ENCODE results near the gene GEMIN2.

DNA sequence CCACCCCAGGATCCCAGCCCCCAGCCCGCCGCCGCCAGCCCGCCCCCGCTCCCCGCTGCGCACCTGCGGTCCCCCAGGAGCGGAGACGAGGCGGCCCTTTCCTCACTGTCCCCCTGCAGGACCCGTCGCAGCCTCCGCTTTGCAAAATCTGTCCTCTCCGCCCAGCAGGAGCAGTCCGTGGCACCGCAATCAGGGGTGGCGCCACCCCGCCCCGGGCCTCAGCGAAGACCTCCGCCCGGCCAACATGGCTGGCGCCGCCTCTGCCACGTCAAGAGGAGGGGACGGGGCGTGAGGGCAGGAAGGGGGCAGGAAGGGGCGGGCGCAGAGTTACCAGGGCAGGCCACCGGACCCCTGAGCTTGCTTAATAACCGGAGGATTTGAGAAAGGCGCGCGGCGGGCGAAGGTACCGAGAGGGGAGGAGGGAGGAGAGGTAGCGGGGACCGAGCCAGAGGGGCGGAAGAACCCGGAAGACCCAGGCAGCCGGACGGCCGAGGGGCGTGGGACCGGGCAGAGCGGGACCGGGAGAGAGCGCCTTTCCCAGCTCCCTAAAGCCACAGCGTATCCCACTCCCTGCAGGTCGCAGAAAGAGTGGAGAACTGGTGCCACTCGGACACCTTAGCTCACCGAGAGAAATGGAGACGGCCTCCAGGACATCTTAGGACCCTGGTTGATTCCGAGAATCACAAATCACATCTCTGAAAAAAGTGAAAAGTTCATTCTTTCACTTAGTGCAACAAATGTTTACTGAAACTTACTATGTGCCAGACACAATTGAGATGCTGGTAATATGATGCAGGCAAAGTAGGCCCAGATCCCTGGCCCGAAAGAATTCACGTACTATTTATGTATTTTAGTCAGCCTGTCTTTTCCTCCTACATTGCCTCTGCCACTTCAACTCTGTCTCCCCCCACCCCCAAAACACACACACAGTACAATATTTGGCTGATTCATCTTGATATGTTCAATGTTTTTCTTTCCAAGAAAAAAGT lies 10.9 kb upstream of the GEMIN2 start, which contains the start of gene SEC23A:
- no peak for TF ChIP-seq EP300 (IDR thresholded peaks at IDR 0.05)
- TF ChIP-seq, protein P1, sequence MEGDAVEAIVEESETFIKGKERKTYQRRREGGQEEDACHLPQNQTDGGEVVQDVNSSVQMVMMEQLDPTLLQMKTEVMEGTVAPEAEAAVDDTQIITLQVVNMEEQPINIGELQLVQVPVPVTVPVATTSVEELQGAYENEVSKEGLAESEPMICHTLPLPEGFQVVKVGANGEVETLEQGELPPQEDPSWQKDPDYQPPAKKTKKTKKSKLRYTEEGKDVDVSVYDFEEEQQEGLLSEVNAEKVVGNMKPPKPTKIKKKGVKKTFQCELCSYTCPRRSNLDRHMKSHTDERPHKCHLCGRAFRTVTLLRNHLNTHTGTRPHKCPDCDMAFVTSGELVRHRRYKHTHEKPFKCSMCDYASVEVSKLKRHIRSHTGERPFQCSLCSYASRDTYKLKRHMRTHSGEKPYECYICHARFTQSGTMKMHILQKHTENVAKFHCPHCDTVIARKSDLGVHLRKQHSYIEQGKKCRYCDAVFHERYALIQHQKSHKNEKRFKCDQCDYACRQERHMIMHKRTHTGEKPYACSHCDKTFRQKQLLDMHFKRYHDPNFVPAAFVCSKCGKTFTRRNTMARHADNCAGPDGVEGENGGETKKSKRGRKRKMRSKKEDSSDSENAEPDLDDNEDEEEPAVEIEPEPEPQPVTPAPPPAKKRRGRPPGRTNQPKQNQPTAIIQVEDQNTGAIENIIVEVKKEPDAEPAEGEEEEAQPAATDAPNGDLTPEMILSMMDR (IDR thresholded peaks at IDR 0.05), result no peak
- TF ChIP-seq, protein P2, sequence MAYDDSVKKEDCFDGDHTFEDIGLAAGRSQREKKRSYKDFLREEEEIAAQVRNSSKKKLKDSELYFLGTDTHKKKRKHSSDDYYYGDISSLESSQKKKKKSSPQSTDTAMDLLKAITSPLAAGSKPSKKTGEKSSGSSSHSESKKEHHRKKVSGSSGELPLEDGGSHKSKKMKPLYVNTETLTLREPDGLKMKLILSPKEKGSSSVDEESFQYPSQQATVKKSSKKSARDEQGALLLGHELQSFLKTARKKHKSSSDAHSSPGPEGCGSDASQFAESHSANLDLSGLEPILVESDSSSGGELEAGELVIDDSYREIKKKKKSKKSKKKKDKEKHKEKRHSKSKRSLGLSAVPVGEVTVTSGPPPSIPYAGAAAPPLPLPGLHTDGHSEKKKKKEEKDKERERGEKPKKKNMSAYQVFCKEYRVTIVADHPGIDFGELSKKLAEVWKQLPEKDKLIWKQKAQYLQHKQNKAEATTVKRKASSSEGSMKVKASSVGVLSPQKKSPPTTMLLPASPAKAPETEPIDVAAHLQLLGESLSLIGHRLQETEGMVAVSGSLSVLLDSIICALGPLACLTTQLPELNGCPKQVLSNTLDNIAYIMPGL (CRISPR knock-in tag; IDR thresholded peaks at IDR 0.05; ENCODE audit: borderline replicate concordance), result no peak
